Measurements from ENCODE around the gene LUC7L3.
"Not testable (repeated sequence)": the region's sequence is repeated elsewhere in the genome, so short reads cannot be mapped to it uniquely, and the experiment has no call there.

The LUC7L3 gene, protein sequence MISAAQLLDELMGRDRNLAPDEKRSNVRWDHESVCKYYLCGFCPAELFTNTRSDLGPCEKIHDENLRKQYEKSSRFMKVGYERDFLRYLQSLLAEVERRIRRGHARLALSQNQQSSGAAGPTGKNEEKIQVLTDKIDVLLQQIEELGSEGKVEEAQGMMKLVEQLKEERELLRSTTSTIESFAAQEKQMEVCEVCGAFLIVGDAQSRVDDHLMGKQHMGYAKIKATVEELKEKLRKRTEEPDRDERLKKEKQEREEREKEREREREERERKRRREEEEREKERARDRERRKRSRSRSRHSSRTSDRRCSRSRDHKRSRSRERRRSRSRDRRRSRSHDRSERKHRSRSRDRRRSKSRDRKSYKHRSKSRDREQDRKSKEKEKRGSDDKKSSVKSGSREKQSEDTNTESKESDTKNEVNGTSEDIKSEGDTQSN

DNA sequence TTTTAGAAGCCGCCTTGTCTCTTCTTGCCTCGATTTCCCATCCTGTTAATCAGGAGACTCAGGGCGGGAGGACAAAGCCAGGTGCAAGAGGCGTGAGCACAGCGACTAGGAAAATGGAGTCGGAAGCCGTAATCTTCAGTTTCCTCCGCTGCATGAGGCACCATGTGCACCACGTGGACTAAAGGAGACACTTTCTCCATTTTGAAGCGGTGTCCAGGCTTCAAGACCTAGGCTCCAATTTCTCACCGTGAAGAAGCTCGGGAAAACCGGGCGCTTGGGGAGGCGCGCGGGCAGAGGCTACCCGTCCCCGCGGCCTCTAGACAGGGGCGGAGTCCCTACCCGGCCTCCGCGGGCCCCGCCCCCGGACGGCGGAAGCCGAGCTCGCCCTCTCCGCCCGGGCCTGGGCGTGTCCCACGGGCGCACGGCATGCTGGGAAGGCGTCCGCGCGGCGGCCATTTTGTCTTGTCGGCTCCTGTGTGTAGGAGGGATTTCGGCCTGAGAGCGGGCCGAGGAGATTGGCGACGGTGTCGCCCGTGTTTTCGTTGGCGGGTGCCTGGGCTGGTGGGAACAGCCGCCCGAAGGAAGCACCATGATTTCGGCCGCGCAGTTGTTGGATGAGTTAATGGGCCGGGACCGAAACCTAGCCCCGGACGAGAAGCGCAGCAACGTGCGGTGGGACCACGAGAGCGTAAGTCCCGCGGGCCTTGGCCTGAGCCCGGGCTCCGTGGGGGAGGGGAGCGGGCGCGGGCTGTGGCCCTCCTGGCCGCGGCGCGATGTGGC lies at the start of gene LUC7L3:
TSS of gene LUC7L3 (plus strand) at position 460 of the 780 bp plus-strand sequence. CDS start at position 590, 130 bp downstream.
- DNase-seq, result peak; percentile 80

DNA sequence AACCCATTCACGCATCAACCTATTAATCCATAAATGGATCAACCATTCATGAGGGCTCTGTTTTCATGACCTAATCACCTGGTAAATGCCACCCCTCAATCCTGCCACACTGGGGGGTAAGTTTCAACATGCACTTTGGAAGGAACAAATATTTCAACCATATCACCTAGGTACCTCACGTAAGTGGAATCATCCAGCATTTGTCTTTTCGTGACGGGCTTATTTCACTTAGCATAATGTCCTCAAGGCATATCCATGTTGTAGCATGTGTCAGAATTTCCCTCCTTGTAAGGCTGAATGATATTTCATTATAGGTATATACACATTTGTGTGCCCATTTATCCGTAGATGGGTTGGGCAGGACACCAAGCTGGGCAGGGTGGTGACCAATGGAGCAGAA lies 47.3 kb upstream of the LUC7L3 start:
- DNase-seq, result no peak

DNA sequence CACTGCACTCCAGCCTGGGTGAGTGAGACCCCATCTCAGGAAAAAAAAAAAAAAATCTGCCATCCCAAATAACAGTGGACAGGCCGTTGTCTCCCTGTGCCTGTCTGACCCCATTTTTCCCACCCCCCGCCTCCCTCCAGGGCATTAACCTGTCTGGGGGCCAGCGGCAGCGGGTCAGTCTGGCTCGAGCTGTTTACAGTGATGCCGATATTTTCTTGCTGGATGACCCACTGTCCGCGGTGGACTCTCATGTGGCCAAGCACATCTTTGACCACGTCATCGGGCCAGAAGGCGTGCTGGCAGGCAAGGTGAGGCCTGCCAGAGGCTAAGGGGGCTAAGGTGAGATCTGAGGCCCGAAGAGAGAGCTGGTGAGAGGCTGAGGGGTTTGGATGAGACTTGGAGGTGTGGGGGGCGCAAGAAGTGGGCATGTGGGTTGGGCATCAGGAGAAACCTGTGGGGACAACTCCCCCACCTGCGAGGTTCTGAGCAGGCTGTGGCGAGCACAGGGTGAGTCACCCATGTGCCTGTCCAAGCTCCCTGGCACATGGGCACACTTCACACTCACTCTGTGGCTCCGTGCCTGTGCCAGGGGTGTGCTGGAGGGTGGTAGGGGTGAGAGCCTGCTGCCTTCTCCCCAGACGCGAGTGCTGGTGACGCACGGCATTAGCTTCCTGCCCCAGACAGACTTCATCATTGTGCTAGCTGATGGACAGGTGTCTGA lies 46.4 kb upstream of the LUC7L3 start:
- no peak for DNase-seq

DNA sequence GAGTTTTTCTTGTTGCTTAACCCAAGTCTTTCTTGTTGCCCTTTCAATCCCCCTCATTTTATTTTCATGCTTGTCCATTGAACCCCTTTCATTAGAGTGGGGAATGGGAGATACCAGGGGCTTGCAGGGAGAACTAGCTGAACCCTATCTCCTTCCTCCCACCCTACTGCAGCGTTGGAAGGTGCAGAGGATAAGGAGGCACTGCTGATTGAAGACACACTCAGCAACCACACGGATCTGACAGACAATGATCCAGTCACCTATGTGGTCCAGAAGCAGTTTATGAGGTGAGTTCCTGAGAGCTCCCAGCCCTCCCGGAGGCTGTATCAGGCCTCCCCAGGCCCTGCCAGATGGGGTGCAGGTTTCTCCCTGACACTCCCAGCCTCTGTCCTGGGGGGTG lies 44.2 kb upstream of the LUC7L3 start:
- DNase-seq, result no peak

DNA sequence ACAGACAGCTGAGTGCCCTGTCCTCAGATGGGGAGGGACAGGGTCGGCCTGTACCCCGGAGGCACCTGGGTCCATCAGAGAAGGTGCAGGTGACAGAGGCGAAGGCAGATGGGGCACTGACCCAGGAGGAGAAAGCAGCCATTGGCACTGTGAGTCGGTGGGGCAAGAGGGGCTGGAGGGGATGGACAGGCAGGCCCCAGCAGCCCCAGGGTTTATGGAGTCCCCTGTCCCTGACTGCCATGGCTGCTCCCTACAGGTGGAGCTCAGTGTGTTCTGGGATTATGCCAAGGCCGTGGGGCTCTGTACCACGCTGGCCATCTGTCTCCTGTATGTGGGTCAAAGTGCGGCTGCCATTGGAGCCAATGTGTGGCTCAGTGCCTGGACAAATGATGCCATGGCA lies 43.8 kb upstream of the LUC7L3 start:
- no peak for DNase-seq

DNA sequence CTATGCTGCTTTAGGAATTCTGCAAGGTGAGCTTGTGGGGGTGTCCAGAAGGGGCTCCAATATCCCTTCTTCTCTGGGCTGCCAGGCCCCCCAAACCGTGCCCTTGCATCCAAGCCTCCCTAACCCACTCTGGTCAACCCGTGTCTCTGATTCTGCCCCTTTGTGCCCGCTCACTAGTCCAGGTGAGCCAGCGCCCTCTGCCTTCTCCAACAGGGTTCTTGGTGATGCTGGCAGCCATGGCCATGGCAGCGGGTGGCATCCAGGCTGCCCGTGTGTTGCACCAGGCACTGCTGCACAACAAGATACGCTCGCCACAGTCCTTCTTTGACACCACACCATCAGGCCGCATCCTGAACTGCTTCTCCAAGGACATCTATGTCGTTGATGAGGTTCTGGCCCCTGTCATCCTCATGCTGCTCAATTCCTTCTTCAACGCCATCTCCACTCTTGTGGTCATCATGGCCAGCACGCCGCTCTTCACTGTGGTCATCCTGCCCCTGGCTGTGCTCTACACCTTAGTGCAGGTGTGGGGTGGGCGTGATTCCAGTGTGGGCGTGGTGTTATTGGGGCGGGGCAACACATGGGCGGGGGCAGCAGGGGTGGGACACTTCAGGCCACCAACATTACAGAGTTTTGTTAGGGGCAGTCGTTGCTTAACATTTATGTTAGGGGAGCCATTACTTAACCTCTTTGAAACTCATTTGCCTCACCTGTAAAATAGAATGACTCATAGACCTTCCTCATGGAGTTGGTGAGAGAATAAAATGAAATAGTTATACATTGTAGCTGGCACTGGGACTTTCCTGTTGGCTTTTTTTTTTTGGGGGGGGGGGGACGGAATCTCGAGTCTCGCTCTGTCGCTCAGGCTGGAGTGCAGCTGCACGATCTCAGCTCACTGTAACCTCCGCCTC lies 43.1 kb upstream of the LUC7L3 start:
- DNase-seq, result no peak

DNA sequence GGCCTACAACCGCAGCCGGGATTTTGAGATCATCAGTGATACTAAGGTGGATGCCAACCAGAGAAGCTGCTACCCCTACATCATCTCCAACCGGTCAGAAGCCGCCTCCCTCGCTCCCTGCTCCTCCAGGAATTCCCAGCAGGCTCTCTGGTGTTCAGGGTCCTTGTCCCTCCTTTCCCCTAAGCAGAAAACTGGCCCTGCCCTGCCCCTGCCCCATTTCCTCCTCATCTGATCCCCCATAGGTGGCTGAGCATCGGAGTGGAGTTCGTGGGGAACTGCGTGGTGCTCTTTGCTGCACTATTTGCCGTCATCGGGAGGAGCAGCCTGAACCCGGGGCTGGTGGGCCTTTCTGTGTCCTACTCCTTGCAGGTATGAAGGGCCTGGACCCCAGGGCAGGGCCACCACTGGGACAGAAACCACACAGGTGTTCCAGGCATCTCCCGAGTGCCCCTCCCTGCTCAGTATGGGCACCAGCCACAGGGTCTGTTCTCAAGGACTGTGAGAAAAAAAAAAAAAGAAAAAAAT lies 41.5 kb upstream of the LUC7L3 start:
- no peak for DNase-seq

DNA sequence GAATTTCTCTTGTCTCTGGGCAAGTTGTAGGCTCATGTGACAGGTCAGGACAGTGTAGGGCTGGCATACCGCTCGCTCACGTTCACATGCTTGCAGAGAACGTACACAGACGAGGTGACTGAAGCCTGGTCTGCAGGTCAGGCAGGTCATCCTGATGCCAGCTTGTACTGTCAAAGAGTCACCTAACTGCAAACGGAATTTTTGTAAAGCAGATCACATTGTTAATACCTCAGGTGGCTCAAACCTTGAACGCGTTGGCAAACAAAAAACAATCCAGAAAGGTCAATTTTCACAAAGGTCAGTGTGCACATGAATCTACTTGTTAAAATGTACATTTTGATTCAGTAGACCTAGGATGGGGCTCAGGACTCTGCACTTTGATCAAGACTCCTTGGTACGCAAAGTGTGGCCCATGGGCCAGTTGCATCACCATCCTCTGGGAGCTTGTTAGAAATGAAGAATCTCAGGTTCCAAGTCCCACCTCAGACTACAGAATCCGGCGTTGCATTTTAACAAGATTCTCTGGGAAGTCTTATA lies 40.3 kb upstream of the LUC7L3 start:
- DNase-seq, result no peak

DNA sequence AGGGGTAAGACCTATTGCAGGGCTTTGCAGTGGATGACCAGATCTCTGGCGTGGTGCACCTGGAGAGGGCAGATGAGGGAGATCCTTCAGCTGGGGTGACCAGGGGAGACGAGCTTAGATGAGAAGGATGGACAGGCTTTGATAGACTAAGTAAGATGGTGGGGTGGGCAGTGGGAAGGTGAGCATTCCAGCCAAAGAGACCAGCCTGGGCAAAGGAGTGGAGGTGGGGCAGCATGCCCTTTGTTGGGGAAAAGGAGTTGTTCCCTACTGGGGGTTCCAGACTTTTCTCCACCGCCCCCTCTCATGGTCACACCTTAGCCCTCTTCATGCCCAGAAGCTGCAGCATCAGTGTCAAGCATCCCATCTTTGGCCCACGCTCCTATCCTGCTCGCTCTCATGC lies 39.3 kb upstream of the LUC7L3 start:
- no peak for DNase-seq

DNA sequence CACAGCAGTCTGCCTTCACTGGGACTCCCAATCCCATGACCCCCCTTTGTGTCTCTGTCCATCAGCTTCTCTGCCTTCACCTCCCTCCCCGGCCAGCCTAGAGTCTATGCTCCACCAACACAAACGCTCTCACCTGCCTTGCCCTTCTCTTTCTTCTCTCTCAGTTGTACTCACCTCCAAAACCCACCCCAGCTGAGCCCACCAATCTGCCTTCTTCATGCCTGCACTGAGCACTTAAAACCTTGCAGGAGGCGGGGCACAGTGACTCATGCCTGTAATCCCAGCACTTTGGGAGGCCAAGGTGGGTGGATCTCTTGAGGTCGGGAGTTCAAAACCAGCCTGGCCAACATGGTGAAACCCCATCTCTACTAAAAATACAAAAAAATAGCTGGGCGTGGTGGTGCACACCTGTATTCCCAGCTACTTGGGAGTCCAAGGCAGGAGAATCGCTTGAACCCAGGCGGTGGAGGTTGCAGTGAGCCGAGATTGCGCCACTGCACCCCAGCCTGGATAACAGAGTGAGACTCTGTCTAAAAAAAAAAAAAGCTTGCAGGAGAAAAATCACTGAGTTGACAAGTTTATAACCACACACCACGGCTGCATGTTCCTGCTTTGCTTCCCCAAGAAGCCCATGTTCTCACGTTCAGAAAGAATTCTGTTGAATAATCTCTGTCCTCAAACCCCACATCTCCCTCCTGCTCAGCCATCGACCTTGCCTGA lies 38.7 kb upstream of the LUC7L3 start:
- not testable (repeated sequence) for DNase-seq

DNA sequence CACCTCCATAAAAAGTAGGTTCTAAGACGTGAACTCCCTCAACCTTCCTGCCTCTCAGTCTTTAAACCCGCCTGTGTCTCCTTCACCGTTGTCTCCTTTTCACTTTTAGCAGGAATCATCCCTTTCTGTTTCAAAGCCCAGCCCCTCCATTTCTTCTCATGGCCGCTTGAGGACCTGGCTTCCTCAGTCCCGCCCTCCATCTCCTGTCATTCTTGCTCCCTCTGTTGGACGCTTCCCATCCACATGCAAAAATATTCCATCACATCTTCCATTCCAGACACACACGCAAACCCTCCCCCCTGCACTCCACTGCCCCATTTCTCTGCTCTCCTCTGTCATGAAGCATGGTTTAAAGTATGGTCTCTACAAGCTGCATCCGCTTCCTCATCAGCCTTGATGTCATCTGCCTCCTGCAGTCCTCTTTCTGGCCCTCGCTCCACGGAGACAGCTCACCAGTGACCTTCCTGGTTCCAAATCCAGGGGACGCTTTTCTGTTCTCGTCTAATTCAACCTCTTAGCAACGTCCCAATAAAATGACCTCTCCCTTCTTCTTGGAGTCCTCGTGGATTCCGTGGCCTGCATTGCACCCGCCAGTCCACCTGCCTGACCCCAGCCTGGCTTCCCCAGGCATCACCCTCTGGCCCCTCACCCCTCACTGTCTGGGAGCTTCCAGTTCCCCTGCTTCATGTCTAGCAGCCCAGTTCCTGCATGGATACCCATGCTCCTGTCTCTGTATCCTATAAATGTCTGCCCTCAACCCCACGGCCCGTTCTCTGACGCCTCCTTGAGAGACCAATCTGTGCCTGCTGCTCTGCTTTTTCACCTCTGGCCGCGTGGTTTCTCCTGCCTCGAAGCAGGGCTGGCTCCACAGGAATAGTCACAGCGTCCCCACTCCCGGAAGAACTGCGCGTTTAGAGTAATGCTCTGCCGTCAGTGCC lies 37.9 kb upstream of the LUC7L3 start:
- DNase-seq, result peak; percentile 61

DNA sequence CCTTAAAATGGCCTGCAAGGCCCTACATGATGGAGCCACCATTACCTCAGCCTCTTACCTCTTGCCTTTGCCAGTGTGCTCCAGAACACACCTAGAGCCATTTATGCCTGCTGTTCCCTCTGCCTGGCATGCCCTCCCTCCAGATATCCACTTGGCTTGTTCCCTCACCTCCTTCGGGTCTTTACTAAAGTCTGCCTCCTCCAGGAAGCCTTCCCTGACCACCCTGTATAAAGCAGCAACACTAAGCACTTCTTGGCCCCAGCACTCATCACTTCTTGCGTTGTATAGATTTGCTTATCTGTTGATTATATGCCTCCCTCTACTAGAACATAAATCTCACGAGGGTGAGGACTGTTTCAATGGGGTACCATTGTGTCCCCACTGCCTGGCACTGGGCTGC lies 37.0 kb upstream of the LUC7L3 start:
- no peak for DNase-seq

DNA sequence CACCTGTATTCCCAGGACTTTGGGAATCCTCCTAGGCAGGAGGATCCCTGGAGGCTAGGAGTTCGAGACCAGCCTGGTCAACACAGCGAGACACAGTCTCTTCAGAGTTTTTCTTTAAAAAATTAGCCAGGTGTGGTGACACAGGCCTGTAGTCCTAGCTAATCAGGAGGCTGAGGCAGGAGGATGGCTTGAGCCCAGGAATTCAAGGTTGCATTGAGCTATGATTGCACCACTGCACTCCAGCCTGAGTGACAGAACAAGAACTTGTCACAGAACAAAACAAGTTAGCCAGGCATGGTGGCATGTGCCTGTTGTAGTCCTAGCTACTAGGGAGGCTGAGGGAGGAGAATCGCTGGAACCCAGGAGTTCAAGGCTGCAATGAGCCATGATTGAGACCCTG lies 36.5 kb upstream of the LUC7L3 start:
- DNase-seq, result no peak

DNA sequence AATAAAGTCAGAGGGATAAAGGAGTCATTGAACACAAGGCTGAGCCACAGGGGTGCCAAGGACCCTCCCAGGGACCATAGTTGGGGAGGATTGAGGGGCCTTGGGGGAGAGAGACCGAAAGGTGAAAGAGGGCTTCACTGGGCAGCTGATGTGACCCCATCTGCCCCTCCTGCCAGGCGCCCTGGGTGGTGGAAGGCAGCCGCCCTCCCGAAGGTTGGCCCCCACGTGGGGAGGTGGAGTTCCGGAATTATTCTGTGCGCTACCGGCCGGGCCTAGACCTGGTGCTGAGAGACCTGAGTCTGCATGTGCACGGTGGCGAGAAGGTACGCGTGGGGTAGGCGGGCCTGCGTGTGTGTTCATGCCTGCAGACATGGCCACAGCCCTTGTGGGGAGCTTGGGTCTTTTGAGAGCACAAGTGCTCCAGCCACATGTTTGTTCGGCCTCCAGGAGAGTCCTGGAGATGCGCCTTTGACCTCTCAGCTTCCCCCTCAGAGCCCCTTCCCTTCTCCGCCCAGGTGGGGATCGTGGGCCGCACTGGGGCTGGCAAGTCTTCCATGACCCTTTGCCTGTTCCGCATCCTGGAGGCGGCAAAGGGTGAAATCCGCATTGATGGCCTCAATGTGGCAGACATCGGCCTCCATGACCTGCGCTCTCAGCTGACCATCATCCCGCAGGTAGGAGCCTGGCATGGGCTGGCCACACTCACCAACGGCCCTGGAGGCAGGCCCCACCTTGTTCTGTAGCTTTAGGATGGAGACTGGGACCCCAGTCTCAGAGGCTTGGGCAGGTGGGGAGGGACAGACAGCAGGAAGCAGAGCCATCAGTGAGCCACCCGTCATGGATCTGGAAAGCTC lies 35.7 kb upstream of the LUC7L3 start:
- no peak for DNase-seq

DNA sequence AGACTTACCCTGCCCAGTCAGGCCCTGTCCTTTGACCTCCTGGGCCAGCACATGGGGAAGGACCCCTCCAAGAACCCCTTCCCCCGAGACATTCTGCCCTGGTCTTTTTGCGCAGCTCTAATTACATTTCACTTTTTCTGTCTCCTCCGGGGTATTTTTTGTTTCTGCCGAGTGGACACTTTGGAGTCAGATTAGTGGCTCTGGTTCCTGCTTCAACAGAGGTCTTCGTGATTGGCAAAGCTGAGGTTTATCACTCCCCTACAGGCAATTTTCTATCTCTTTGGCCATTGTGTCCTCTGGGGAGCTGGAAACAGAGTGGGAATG lies 35.2 kb upstream of the LUC7L3 start:
- no peak for DNase-seq

DNA sequence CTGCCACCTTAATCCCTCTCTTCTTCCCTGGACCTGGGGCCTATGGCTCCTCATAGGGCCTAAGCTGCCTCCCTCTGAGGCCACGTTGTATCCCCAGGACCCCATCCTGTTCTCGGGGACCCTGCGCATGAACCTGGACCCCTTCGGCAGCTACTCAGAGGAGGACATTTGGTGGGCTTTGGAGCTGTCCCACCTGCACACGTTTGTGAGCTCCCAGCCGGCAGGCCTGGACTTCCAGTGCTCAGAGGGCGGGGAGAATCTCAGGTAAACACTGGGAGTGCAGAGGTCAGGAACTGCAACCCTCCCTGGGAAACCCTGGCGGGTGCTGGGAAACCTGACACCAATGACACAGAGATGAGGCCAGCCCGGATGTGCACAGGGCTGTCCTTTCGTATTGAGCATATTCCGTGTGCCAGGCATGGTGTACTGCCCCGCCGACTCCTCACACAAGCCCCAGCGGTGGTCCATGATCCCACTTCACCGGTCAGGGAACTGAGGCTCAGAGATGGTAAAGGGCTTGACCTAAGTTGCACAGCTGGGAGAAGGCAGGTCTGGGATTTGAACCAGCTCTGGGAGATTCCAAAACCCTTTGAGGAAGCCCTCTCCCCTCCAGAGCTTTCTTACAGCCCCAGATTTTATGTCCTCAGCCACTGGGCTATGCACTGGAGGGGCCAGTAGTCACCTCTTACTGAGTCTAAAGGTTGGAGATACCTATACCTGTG lies 34.6 kb upstream of the LUC7L3 start:
- DNase-seq, result no peak

DNA sequence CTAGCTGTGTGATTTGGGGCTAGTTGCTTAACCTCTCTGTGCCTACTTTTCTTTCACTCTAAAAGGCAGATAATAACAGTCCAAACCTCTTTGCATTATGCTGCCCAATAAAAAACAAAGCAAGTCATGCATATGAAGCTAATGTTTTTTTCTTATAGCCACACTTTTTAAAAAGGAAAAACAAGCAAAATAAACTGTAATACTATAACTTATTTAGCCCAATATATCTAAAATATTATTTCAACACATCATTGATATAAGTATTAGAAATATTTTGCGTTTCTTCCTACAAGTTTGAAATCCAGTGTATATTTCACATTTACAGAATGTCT lies 34.1 kb upstream of the LUC7L3 start:
- DNase-seq, result no peak

DNA sequence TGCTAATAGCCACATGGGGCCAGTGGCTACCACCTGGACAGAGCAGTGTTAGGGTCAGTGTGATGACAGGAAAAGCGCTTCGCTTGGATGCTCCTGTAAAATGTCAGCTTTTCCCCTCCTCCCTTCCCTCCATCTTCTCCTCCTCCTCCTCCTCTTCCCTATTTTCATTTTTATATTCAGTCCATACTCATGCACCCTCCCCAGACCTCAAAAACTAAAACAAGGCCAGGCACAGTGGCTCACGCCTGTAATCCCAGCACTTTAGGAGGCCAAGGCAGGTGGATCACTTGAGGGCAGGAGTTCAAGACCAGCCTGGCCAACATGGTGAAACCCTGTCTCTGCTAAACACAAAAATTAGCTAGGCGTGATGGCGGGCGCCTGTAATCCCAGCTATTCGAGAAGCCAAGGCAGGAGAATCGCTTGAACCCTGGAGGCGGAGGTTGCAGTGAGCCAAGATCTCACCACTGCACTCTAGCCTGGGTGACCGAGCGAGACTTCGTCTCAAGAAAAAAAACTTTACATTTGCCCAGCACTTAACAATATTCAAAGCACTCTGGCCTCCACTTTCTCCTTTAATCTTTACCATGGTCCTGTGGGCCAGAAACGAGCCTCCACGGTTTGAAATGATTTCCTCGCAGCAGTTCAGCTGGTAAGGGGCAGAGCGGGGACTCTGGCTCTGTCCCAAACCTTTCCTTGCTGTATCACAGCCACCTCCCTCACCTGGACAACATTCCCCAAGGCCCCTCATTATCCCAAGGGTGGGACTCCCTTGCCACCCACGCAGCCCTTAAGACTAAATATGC lies 33.5 kb upstream of the LUC7L3 start:
- no peak for DNase-seq

Data from kidney glomerular epithelial cell (primary cell).